Measurements from ENCODE around the gene SLC12A7.
"Not testable (repeated sequence)": the region's sequence is repeated elsewhere in the genome, so short reads cannot be mapped to it uniquely, and the experiment has no call there.

The SLC12A7 gene

DNA sequence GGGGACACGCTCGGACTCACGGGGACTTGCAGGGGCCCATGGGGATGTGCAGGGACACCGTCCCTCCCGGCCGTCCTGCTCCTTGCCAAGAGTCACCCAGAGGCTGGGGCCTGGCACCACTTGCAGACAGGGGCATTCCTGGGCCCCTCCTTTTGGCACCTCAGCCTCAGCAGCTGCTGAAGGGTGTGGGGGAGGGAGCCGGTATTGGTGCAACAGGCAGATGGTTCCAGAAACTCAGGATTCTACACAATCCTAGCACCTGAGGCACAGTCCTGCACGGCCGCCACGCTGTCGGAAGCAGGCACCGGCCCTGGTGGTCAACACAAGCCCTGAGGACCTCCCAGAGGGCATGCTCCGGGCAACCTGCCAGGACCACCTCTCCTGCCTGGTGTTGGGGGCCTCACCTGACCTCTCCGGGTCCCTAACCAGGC is 19.3 kb upstream of the SLC12A7 start:
- no peak for DNase-seq (ENCODE audit: insufficient read length)
- no peak for TF ChIP-seq POLR2AphosphoS5 (IDR thresholded peaks at IDR 0.05; ENCODE audit: low read depth, low read length)
- TF ChIP-seq POLR2A (IDR thresholded peaks at IDR 0.05; ENCODE audit: low read depth, low read length) = no peak
- FAIRE-seq = no peak

- FAIRE-seq (no peak), DNase-seq (ENCODE audit: insufficient read length) (no peak)
- TF ChIP-seq TAF1 (IDR thresholded peaks at IDR 0.05; ENCODE audit: borderline replicate concordance, low read depth, low read length) (no peak), POLR2A (IDR thresholded peaks at IDR 0.05; ENCODE audit: low read depth, low read length) (no peak), POLR2AphosphoS5 (IDR thresholded peaks at IDR 0.05; ENCODE audit: low read depth, low read length) (no peak)
Measured at GRCh38 chr5:1130218-1130946, 18.5 kb upstream of the SLC12A7 start.

DNA sequence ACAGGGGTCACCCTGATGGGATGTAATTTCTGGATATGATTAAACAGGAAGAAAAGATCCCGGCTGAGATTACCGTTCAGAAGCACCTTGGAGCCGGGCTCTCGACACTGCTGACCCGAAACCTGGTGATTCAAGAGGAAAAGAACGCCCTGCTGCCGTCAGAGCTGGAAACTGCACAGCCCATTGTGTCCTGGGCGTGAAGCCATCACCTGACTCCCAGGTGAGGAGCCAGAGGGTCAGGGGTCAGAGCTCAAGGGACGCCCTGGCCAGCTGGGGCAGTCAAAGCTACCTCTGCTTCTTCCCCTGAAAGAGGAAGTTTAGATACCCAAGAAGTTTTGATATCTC is 17.8 kb upstream of the SLC12A7 start:
- DNase-seq (ENCODE audit: insufficient read length) = no peak
- no peak for TF ChIP-seq TAF1 (IDR thresholded peaks at IDR 0.05; ENCODE audit: borderline replicate concordance, low read depth, low read length)
- no peak for TF ChIP-seq POLR2A (IDR thresholded peaks at IDR 0.05; ENCODE audit: low read depth, low read length)
- TF ChIP-seq POLR2AphosphoS5 (IDR thresholded peaks at IDR 0.05; ENCODE audit: low read depth, low read length) = no peak
- FAIRE-seq = no peak

DNA sequence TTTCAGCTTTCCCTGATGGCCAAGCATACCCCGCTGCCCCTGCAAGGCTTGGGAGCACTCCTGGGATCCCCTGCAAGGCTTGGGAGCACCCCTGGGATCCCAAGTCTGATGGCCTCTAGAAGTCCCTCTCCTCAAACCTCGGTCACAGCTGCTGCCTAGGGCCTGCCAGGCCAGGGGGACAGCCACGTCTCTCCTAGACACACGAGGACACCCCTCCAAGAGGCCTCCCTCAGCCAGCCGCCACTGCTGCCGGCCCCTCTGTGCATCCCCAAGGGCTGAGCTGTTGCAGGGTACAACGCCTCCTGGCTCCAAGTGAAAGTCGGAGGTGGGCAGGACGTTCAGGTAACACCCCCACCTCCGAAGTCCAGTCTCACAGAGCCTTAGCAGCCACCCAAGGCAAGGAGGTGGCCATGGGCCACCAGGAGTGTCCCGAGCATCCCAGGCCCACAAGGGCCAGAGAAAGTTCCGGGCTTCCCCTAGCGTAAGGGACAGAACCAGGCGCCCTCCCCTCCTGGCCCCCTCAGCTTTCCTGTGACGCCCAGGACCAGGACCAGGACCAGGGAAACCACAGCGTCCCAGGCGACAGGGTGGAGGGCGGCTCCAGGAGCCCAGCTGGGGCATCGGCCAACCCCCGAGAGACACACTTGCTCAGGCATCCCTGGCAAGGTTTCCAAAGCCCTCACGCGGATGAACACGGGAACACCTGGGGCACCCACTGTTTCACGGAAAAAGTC is 17.3 kb upstream of the SLC12A7 start:
- no peak for DNase-seq (ENCODE audit: insufficient read length)
- no peak for TF ChIP-seq POLR2A (IDR thresholded peaks at IDR 0.05; ENCODE audit: low read depth, low read length)
- no peak for TF ChIP-seq TAF1 (IDR thresholded peaks at IDR 0.05; ENCODE audit: borderline replicate concordance, low read depth, low read length)
- no peak for TF ChIP-seq POLR2AphosphoS5 (IDR thresholded peaks at IDR 0.05; ENCODE audit: low read depth, low read length)
- no peak for FAIRE-seq

GRCh38 chr5:1127959-1128785 is 16.3 kb upstream of the SLC12A7 start:
- TF ChIP-seq TAF1 (IDR thresholded peaks at IDR 0.05; ENCODE audit: borderline replicate concordance, low read depth, low read length) (no peak), POLR2A (IDR thresholded peaks at IDR 0.05; ENCODE audit: low read depth, low read length) (no peak), POLR2AphosphoS5 (IDR thresholded peaks at IDR 0.05; ENCODE audit: low read depth, low read length) (no peak)
- DNase-seq (ENCODE audit: insufficient read length) (no peak), FAIRE-seq (no peak)

DNA sequence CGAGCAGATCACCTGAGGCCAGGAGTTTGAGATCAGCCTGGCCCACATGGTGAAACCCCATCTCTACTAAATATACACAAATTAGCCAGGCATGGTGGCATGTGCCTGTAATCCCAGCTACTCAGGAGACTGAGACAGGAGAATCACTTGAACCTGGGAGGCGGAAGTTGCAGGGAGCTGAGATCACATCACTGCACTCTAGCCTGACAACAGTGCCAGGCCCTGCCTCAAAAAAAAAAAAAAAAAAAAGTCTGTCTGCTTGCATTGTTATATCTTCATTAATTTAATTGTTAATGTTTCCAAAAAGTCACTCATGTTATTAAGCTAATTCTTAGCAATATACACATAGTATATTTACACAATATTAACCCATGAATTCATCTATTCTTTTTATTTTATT is 13.8 kb upstream of the SLC12A7 start:
- DNase-seq (ENCODE audit: insufficient read length) = not testable (repeated sequence)

DNA sequence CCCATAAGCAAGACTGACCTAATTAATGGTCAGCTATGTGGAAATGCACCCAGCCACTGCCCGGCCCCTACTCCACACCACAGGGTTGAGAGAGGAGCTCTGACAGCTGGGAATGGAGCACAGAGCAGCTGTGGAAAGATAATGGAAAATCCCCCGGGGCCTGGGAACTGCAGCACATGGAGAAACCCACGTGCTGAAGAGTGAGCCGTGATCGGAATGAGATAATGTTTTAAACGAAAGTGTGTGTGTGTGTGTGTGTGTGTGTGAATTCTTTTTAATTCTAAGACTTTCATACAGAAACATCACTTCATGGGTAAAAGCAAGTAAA is 13.1 kb upstream of the SLC12A7 start:
- DNase-seq (ENCODE audit: insufficient read length) (no peak), FAIRE-seq (no peak)
- TF ChIP-seq POLR2AphosphoS5 (IDR thresholded peaks at IDR 0.05; ENCODE audit: low read depth, low read length) = no peak
- no peak for TF ChIP-seq POLR2A (IDR thresholded peaks at IDR 0.05; ENCODE audit: low read depth, low read length)
- TF ChIP-seq TAF1 (IDR thresholded peaks at IDR 0.05; ENCODE audit: borderline replicate concordance, low read depth, low read length) = no peak

More for the DNA sequence above, 13.8 kb upstream of the SLC12A7 start:
- not testable (repeated sequence) for FAIRE-seq

- FAIRE-seq = no peak
- no peak for TF ChIP-seq POLR2A (IDR thresholded peaks at IDR 0.05; ENCODE audit: low read depth, low read length)
- no peak for TF ChIP-seq POLR2AphosphoS5 (IDR thresholded peaks at IDR 0.05; ENCODE audit: low read depth, low read length)
- TF ChIP-seq TAF1 (IDR thresholded peaks at IDR 0.05; ENCODE audit: borderline replicate concordance, low read depth, low read length) = no peak
- no peak for DNase-seq (ENCODE audit: insufficient read length)
Measured at GRCh38 chr5:1124205-1125029, 12.6 kb upstream of the SLC12A7 start.

GRCh38 chr5:1123418-1124147 is 11.7 kb upstream of the SLC12A7 start:
- no peak for DNase-seq (ENCODE audit: insufficient read length)
- TF ChIP-seq POLR2AphosphoS5 (IDR thresholded peaks at IDR 0.05; ENCODE audit: low read depth, low read length) = no peak
- FAIRE-seq = no peak

DNA sequence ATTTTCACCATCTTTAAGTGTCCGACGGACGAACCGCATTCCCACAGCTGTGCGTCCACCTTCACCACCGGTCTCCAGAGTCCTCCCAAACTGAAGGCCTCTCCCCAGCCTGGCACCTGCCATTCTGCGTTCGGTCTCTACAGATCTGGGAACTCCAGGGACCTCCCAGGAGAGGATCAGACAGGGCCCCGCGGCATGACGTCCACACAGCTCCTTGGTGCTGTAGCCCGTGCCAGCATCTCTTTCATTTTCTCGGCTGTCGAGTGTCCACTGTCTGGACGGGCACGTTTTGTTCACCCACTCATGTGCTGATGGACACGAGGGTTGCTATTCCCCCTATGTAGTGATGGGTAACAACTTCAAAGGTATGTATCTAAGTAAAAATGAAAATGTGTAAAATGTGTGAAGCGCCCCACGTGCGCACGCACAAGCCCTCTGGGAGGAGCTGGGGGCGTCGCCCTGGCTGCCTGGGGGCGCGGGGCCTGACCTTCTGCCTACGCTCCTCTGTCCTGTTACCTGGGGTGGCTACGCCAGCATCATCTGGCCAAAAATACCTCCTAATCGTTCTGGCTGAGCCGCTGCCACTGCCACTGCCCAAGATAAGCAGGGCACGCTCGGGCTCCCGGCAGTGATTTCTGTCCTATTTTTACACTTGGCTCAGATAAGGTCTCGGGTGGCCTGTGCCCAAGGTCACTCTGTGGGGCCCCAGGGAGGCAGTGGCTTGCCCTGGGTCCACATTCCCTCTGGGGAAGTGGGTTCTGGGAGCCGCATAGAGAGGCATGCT is 10.8 kb upstream of the SLC12A7 start:
- FAIRE-seq (no peak), DNase-seq (ENCODE audit: insufficient read length) (no peak)
- TF ChIP-seq POLR2AphosphoS5 (IDR thresholded peaks at IDR 0.05; ENCODE audit: low read depth, low read length) (no peak), TAF1 (IDR thresholded peaks at IDR 0.05; ENCODE audit: borderline replicate concordance, low read depth, low read length) (no peak), POLR2A (IDR thresholded peaks at IDR 0.05; ENCODE audit: low read depth, low read length) (no peak)
